GM11168 (cell line): ENCODE measurements around the gene HIGD1C.
"Not testable (repeated sequence)": the region's sequence is repeated elsewhere in the genome, so short reads cannot be mapped to it uniquely, and the experiment has no call there.

ENCODE experiments used
- in situ Hi-C: fragments of 300-500 bp; cut with MboI; formaldehyde crosslinking; loops from one replicate; pipeline ENCODE4 v1.12.0; 2022; ENCODE audit warnings: low sequenced_read_pairs; ENCODE audit not compliant: unreplicated experiment

The HIGD1C gene

GRCh38 chr12:51012570-51013236 is 60.4 kb downstream of the HIGD1C start:
- in situ Hi-C loops, result no loop called here

- in situ Hi-C loops, result no loop called here
Observed at GRCh38 chr12:51013441-51013840, 61.1 kb downstream of the HIGD1C start.

- in situ Hi-C loops, result not testable (repeated sequence)
Observed at GRCh38 chr12:51014467-51014866, 62.1 kb downstream of the HIGD1C start.

- in situ Hi-C loops, result no loop called here
Observed at GRCh38 chr12:51017452-51017851, 65.1 kb downstream of the HIGD1C start.

- in situ Hi-C loops, result no loop called here
Observed at GRCh38 chr12:51018956-51019355, 66.6 kb downstream of the HIGD1C start.

- in situ Hi-C loops, result no loop called here
Observed at GRCh38 chr12:51019927-51020326, 67.6 kb downstream of the HIGD1C start.
